ENCODE results near the gene CYB5B.
"Not testable (repeated sequence)": the region's sequence is repeated elsewhere in the genome, so short reads cannot be mapped to it uniquely, and the experiment has no call there.

DNA sequence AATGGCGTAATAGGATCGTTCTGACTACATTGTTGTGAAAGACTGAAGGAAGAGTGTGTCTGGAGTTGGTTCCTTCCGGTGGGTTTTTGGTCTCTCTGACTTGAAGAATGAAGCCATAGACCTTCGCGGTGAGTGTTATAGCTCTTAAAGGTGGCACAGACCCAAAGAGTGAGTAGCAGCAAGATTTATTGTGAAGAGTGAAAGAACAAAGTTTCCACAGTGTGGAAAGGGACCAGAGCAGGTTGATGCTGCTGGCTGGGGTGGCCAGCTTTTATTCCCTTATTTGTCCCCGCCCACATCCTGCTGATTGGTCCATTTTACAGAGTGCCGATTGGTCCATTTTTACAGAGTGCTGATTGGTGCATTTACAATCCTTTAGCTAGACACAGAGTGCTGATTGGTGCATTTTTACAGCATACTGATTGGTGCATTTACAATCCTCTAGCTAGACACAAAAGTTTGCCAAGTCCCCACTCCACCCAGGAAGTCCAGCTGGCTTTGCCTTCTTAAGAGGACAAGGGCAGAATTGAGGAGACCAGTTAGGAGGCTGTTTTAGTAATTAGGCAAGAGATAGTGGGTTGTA lies 4.7 kb downstream of the CYB5B start:
- TF ChIP-seq, protein P1, sequence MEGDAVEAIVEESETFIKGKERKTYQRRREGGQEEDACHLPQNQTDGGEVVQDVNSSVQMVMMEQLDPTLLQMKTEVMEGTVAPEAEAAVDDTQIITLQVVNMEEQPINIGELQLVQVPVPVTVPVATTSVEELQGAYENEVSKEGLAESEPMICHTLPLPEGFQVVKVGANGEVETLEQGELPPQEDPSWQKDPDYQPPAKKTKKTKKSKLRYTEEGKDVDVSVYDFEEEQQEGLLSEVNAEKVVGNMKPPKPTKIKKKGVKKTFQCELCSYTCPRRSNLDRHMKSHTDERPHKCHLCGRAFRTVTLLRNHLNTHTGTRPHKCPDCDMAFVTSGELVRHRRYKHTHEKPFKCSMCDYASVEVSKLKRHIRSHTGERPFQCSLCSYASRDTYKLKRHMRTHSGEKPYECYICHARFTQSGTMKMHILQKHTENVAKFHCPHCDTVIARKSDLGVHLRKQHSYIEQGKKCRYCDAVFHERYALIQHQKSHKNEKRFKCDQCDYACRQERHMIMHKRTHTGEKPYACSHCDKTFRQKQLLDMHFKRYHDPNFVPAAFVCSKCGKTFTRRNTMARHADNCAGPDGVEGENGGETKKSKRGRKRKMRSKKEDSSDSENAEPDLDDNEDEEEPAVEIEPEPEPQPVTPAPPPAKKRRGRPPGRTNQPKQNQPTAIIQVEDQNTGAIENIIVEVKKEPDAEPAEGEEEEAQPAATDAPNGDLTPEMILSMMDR (conservative IDR thresholded peaks at IDR 0.05; ENCODE audit: low read depth, low read length): not testable (repeated sequence)
- TF ChIP-seq EZH2 (IDR thresholded peaks at IDR 0.05; ENCODE audit: borderline replicate concordance, low read depth, low read length, poor library complexity, severe bottlenecking): not testable (repeated sequence)
